ENCODE results near the gene SLC9A5. TPM values are rescaled to one million over a fixed set of nuclear protein-coding genes. Genes with fewer than 3 reads are reported as not detected.

Gene SLC9A5
- total RNA-seq, 1 experiment from 2014 or later = 1.1 TPM

DNA sequence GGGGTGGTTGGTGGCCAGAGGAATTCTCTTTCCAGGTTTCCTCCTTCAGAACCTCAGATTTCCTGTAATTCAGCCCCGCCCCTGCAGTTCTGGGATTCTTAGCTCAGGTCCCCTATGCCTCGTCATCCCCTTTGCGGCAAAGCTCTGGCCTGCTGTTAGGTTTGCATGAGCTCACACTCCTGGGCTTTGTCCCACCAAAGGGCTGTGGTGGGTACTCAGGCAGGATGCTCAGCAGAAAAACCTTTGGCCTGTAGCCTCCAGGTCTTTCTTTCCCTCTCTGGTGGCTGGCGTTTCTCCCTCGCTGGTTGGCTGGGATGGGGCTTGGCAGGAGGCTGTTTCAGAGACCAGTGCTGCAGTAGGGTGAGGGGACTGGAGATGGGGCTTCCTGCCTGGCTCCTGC is 21.0 kb downstream of the SLC9A5 start:
- no peaks in the 10 kb centered on the region for H3K9me2 ChIP-seq (replicated peaks; ENCODE audit: low read length)
- no peak overlapping the region for H3K4me3 ChIP-seq (ENCODE audit: low read length)
- no peak for DNase-seq
- intact Hi-C loops (cut with micrococcal nuclease) = no loop called here
- no peak overlapping the region for H3K9ac ChIP-seq (ENCODE audit: low read length)
- BruUV-seq (replicated peaks) = no TSS peak
- no peaks in the 10 kb centered on the region for H3F3A ChIP-seq (ENCODE audit: low read length, unreplicated experiment)
- no peaks in the 10 kb centered on the region for H3K79me2 ChIP-seq (ENCODE audit: low read length)
- H3K9me3 ChIP-seq (ENCODE audit: low read length) = no peaks in the 10 kb centered on the region
- POLR2A ChIA-PET (ENCODE audit: unreplicated experiment) = no interaction called here
- H3K36me3 ChIP-seq (ENCODE audit: low read depth, low read length) = no peaks in the 10 kb centered on the region
- H3K27ac ChIP-seq (ENCODE audit: low read length) = no peak overlapping the region
- TF ChIP-seq EZH2 (IDR thresholded peaks at IDR 0.05; ENCODE audit: low read length, unreplicated experiment) (no peak), EZH2phosphoT487 (IDR thresholded peaks at IDR 0.05; ENCODE audit: borderline replicate concordance, low read length) (no peak)
- no peak overlapping the region for H2AFZ ChIP-seq (ENCODE audit: low read length)
- peaks cover 6% of the 10 kb centered on the region; the same call in 1 of the 2 replicates for H3K4me1 ChIP-seq (ENCODE audit: insufficient read depth, low read length)
- H4K20me1 ChIP-seq (ENCODE audit: low read length) = no peaks in the 10 kb centered on the region
- CTCF ChIA-PET = no interaction called here
- no peaks in the 10 kb centered on the region for H3K27me3 ChIP-seq (ENCODE audit: low read length)
- H3K4me2 ChIP-seq (ENCODE audit: low read length) = no peak overlapping the region
- ATAC-seq = no peak

DNA sequence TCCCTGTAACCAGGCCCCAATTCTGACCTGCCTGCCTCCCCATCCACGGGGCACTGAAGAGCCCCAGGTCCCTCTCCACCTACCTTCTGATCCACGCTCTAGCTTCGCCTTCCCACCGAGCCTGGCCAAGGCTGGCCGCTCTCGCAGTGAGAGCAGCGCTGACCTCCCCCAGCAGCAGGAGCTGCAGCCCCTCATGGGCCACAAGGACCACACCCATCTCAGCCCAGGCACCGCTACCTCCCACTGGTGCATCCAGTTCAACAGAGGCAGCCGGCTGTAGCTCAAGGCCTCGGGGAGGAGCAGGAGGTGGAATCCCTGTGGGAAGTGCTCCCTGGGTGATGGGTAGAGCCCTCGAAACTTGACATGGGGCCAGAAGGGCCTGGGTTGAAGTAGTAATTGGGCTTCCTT is 22.2 kb downstream of the SLC9A5 start:
- no peak for TF ChIP-seq EZH2 (IDR thresholded peaks at IDR 0.05; ENCODE audit: low read length, unreplicated experiment)
- TF ChIP-seq, protein P1, sequence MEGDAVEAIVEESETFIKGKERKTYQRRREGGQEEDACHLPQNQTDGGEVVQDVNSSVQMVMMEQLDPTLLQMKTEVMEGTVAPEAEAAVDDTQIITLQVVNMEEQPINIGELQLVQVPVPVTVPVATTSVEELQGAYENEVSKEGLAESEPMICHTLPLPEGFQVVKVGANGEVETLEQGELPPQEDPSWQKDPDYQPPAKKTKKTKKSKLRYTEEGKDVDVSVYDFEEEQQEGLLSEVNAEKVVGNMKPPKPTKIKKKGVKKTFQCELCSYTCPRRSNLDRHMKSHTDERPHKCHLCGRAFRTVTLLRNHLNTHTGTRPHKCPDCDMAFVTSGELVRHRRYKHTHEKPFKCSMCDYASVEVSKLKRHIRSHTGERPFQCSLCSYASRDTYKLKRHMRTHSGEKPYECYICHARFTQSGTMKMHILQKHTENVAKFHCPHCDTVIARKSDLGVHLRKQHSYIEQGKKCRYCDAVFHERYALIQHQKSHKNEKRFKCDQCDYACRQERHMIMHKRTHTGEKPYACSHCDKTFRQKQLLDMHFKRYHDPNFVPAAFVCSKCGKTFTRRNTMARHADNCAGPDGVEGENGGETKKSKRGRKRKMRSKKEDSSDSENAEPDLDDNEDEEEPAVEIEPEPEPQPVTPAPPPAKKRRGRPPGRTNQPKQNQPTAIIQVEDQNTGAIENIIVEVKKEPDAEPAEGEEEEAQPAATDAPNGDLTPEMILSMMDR (conservative IDR thresholded peaks at IDR 0.05; ENCODE audit: low read depth, low read length) = no peak
- TF ChIP-seq EZH2phosphoT487 (IDR thresholded peaks at IDR 0.05; ENCODE audit: borderline replicate concordance, low read length) = no peak
- Histone ChIP-seq H3K4me2 (ENCODE audit: low read length) (no peak overlapping the region), H3K79me2 (ENCODE audit: low read length) (no peaks in the 10 kb centered on the region), H3F3A (ENCODE audit: low read length, unreplicated experiment) (no peaks in the 10 kb centered on the region), H3K36me3 (ENCODE audit: low read depth, low read length) (no peaks in the 10 kb centered on the region), H3K9ac (ENCODE audit: low read length) (no peak overlapping the region), H2AFZ (ENCODE audit: low read length) (no peak overlapping the region), H3K4me3 (ENCODE audit: low read length) (no peak overlapping the region), H3K27ac (ENCODE audit: low read length) (no peak overlapping the region), H3K27me3 (ENCODE audit: low read length) (no peaks in the 10 kb centered on the region), H3K4me1 (ENCODE audit: insufficient read depth, low read length) (peaks cover 6% of the 10 kb centered on the region; the same call in 1 of the 2 replicates), H3K9me2 (replicated peaks; ENCODE audit: low read length) (no peaks in the 10 kb centered on the region), H3K9me3 (ENCODE audit: low read length) (no peaks in the 10 kb centered on the region), H4K20me1 (ENCODE audit: low read length) (no peaks in the 10 kb centered on the region)
- ChIA-PET CTCF (no interaction called here), POLR2A (ENCODE audit: unreplicated experiment) (no interaction called here)
- ATAC-seq (no peak), DNase-seq (no peak)
- intact Hi-C loops (cut with micrococcal nuclease) = no loop called here
- no TSS peak for BruUV-seq (replicated peaks)

DNA sequence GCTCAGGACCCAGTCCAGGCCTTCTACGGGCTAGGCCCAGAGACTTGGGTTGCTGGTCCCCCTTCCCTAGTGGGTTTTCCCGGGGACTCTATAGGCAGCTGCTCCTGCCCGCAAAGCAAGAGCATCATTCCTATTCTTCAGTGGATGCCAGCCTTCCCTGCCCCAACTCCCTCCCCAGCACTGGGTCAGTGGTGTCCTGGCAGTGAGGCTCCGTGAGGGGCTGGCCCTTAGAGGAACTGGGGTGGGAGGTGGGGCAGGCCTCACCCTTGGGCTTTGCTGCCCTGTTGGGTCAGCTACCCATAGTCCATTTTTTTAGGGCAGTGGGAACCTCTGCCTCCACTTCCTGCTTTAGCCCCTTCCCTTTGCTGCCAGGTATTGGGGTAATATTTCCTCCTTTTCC is 22.7 kb downstream of the SLC9A5 start:
- ChIA-PET CTCF (no interaction called here), POLR2A (ENCODE audit: unreplicated experiment) (no interaction called here)
- H4K20me1 ChIP-seq (ENCODE audit: low read length) = no peaks in the 10 kb centered on the region
- no peaks in the 10 kb centered on the region for H3K9me3 ChIP-seq (ENCODE audit: low read length)
- intact Hi-C loops (cut with micrococcal nuclease) = no loop called here
- no peaks in the 10 kb centered on the region for H3K79me2 ChIP-seq (ENCODE audit: low read length)
- no peak overlapping the region for H3K9ac ChIP-seq (ENCODE audit: low read length)
- H3K27me3 ChIP-seq (ENCODE audit: low read length) = no peaks in the 10 kb centered on the region
- H3F3A ChIP-seq (ENCODE audit: low read length, unreplicated experiment) = no peaks in the 10 kb centered on the region
- no peak overlapping the region for H2AFZ ChIP-seq (ENCODE audit: low read length)
- H3K27ac ChIP-seq (ENCODE audit: low read length) = no peak overlapping the region
- H3K4me2 ChIP-seq (ENCODE audit: low read length) = no peak overlapping the region
- ATAC-seq (no peak), DNase-seq (no peak)
- H3K9me2 ChIP-seq (replicated peaks; ENCODE audit: low read length) = no peaks in the 10 kb centered on the region
- H3K36me3 ChIP-seq (ENCODE audit: low read depth, low read length) = 0 out of 2 replicates have a peak, but pooled peaks cover 3% of the 10 kb centered on the region
- H3K4me3 ChIP-seq (ENCODE audit: low read length) = no peak overlapping the region
- TF ChIP-seq EZH2 (IDR thresholded peaks at IDR 0.05; ENCODE audit: low read length, unreplicated experiment) = no peak
- BruUV-seq (replicated peaks) = no TSS peak
- H3K4me1 ChIP-seq (ENCODE audit: insufficient read depth, low read length) = peaks cover 6% of the 10 kb centered on the region; the same call in 1 of the 2 replicates

DNA sequence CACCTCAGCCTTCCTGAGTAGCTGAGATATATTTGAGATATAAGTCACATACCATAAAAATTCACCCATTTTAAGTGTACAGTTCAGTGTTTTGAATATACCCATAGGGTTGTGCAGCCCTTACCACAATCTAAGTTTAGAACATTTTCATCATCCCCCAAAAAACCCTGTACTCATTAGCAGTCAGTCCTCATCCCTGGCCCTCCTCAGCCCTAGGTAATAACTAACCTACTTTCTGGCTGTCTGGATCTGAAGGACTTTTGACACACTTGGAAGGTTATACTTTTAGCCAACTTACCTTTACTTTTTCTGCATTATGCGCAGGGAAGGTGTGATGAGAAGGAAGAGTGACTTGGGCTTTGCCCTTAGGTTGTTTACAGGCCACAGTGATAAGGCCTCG is 26.5 kb downstream of the SLC9A5 start:
- ChIA-PET POLR2A (ENCODE audit: unreplicated experiment) (no interaction called here), CTCF (no interaction called here)
- Histone ChIP-seq H3K9me3 (ENCODE audit: low read length) (no peaks in the 10 kb centered on the region), H3K9me2 (replicated peaks; ENCODE audit: low read length) (no peaks in the 10 kb centered on the region), H3K27me3 (ENCODE audit: low read length) (no peaks in the 10 kb centered on the region), H3K4me1 (ENCODE audit: insufficient read depth, low read length) (peaks cover 23% of the 10 kb centered on the region), H2AFZ (ENCODE audit: low read length) (no peak overlapping the region), H3F3A (ENCODE audit: low read length, unreplicated experiment) (no peaks in the 10 kb centered on the region), H4K20me1 (ENCODE audit: low read length) (no peaks in the 10 kb centered on the region), H3K79me2 (ENCODE audit: low read length) (peaks cover 6% of the 10 kb centered on the region; the same call in 1 of the 2 replicates), H3K27ac (ENCODE audit: low read length) (no peak overlapping the region), H3K9ac (ENCODE audit: low read length) (no peak overlapping the region), H3K4me3 (ENCODE audit: low read length) (no peak overlapping the region), H3K36me3 (ENCODE audit: low read depth, low read length) (0 out of 2 replicates have a peak, but pooled peaks cover 4% of the 10 kb centered on the region), H3K4me2 (ENCODE audit: low read length) (no peak overlapping the region)
- no peak for DNase-seq
- TF ChIP-seq, protein P1 (conservative IDR thresholded peaks at IDR 0.05; ENCODE audit: low read depth, low read length) = no peak
- TF ChIP-seq EZH2 (IDR thresholded peaks at IDR 0.05; ENCODE audit: low read length, unreplicated experiment) (no peak), EZH2phosphoT487 (IDR thresholded peaks at IDR 0.05; ENCODE audit: borderline replicate concordance, low read length) (no peak)
- BruUV-seq (replicated peaks) = no TSS peak
- intact Hi-C loops (cut with micrococcal nuclease) = loop anchor here (5.0 kb wide), 1 partner anchor 72 kb away; no protein-coding TSS in a partner anchor
- no peak for ATAC-seq

Data from PC-3 (cell line).